ENCODE results near the gene PRRX1.

PRRX1 gene

GRCh38 chr1:170735366-170736263 is 71.7 kb downstream of the PRRX1 start:
- Histone ChIP-seq H3K4me1 (ENCODE audit: control insufficient read depth, insufficient read depth, low read length) (no peaks in the 10 kb centered on the region), H3K9me3 (ENCODE audit: control insufficient read depth, insufficient read depth, low read depth, low read length) (no peaks in the 10 kb centered on the region), H3K27ac (ENCODE audit: extremely low read depth, low read depth, low read length) (no peak overlapping the region), H3K36me3 (ENCODE audit: control insufficient read depth in 2 of 2, insufficient read depth in 1 of 2, low read length in 2 of 2) (no peaks in the 10 kb centered on the region), H3K4me3 (ENCODE audit: low read depth, low read length) (no peak overlapping the region)
- TF ChIP-seq ZNF416 (tag by site-specific recombination; IDR thresholded peaks at IDR 0.05) = no peak
- no peak for TF ChIP-seq ZNF792 (tag by site-specific recombination; IDR thresholded peaks at IDR 0.05)
- TF ChIP-seq TCF7L2 (IDR thresholded peaks at IDR 0.05; ENCODE audit: borderline replicate concordance, low read depth, low read length) = no peak
- no peak for TF ChIP-seq AEBP2 (tag by site-specific recombination; IDR thresholded peaks at IDR 0.05; ENCODE audit: borderline replicate concordance)
- TF ChIP-seq ZNF830 (tag by site-specific recombination; IDR thresholded peaks at IDR 0.05; ENCODE audit: low read depth) = no peak
- no peak for TF ChIP-seq GFI1B (tag by site-specific recombination; IDR thresholded peaks at IDR 0.05)
- no peak for TF ChIP-seq IKZF3 (tag by site-specific recombination; IDR thresholded peaks at IDR 0.05)
- TF ChIP-seq SCRT1 (tag by site-specific recombination; IDR thresholded peaks at IDR 0.05; ENCODE audit: borderline replicate concordance) = no peak
- TF ChIP-seq ZBTB8A (tag by site-specific recombination; IDR thresholded peaks at IDR 0.05) = no peak
- no peak for TF ChIP-seq ZNF561 (tag by site-specific recombination; IDR thresholded peaks at IDR 0.05; ENCODE audit: borderline replicate concordance)
- no peak for TF ChIP-seq REST (tag by site-specific recombination; IDR thresholded peaks at IDR 0.05)
- TF ChIP-seq YY1 (tag by site-specific recombination; IDR thresholded peaks at IDR 0.05) = no peak
- TF ChIP-seq HIC1 (tag by site-specific recombination; IDR thresholded peaks at IDR 0.05) = no peak
- no peak for TF ChIP-seq ZNF341 (tag by site-specific recombination; IDR thresholded peaks at IDR 0.05; ENCODE audit: low read depth)
- no peak for TF ChIP-seq ZNF639 (tag by site-specific recombination; IDR thresholded peaks at IDR 0.05)
- no peak for TF ChIP-seq ZBTB21 (tag by site-specific recombination; IDR thresholded peaks at IDR 0.05)
- no peak for TF ChIP-seq ZNF449 (tag by site-specific recombination; IDR thresholded peaks at IDR 0.05)
- TF ChIP-seq ZNF23 (tag by site-specific recombination; IDR thresholded peaks at IDR 0.05; ENCODE audit: borderline replicate concordance) = no peak
- no peak for TF ChIP-seq ZNF596 (tag by site-specific recombination; IDR thresholded peaks at IDR 0.05)
- POLR2A ChIA-PET = no interaction called here
- CTCF ChIA-PET = interaction anchor here (1.6 kb wide), 1 partner anchor 46 kb away, joined by 5 read pairs; no protein-coding TSS in a partner anchor
